Esophagus squamous epithelium (tissue), 4 donors: Measurements from ENCODE around the gene MTA2.
"Not testable (repeated sequence)": the region's sequence is repeated elsewhere in the genome, so short reads cannot be mapped to it uniquely, and the experiment has no call there.

Source experiments
- CTCF ChIP-seq, 6 experiments: fragments of 450-650 bp in 4 of 6; fragments of 200-600 bp in 2 of 6; sonication (generic) in 2 of 6; IDR thresholded peaks; one replicate each; pipeline ENCODE4 v1.5.1; 2016 to 2019; ENCODE audit warnings: antibody characterized with exemption in 6 of 6, mild to moderate bottlenecking in 4 of 6, moderate library complexity in 4 of 6
- POLR2A ChIP-seq, 4 donors: fragments of 450-650 bp; IDR thresholded peaks; one replicate each; pipeline ENCODE4 v1.6.1; 2017; ENCODE audit warnings: antibody characterized with exemption in 4 of 4, mild to moderate bottlenecking in 4 of 4, moderate library complexity in 3 of 4

GRCh38 chr11:62571493-62571892 is 30.2 kb downstream of the MTA2 start:
- not testable (repeated sequence) for TF ChIP-seq CTCF, POLR2A (IDR thresholded peaks at IDR 0.05)
